ENCODE measurements around the gene CACNA1A. TPM values are rescaled to one million over a fixed set of nuclear protein-coding genes. Genes with fewer than 3 reads are reported as not detected.

CACNA1A gene
- total RNA-seq, 4 donors from 2014 or later, result 1.1 TPM; not detected in 3

DNA sequence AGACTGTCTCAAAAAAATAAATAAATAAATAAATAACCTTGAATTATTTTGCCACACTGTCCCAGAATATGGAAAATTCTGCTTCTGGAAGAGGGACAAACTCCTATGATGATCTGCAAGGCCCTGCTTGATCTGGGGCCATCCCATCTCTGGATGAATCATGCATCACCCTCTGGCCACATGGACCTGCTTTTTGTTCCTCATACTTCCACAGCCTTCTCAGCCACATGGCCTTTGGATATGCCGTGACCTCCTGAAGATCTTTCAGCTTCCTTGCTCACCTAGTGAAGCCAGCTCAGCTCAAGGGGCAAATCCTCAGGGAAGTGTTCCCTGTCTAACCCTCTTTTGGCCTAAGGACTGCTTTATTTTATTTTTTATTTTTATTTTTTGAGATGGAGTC, 345.7 kb downstream of the CACNA1A start:
- peaks cover 48 to 79% (median 49%) of the 10 kb centered on the region in 3 donors for H3K4me1 ChIP-seq
- TF ChIP-seq, protein P1, sequence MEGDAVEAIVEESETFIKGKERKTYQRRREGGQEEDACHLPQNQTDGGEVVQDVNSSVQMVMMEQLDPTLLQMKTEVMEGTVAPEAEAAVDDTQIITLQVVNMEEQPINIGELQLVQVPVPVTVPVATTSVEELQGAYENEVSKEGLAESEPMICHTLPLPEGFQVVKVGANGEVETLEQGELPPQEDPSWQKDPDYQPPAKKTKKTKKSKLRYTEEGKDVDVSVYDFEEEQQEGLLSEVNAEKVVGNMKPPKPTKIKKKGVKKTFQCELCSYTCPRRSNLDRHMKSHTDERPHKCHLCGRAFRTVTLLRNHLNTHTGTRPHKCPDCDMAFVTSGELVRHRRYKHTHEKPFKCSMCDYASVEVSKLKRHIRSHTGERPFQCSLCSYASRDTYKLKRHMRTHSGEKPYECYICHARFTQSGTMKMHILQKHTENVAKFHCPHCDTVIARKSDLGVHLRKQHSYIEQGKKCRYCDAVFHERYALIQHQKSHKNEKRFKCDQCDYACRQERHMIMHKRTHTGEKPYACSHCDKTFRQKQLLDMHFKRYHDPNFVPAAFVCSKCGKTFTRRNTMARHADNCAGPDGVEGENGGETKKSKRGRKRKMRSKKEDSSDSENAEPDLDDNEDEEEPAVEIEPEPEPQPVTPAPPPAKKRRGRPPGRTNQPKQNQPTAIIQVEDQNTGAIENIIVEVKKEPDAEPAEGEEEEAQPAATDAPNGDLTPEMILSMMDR (IDR thresholded peaks at IDR 0.05), result no peak
- no peak for TF ChIP-seq POLR2A (IDR thresholded peaks at IDR 0.05)
- H3K4me3 ChIP-seq, result no peak overlapping the region
- H3K9me3 ChIP-seq, result no peaks in the 10 kb centered on the region
- H3K27ac ChIP-seq, result peak overlapping the region in 3 of 4 donors; percentile 3 to 52 (median 46)
- 25 to 40% methylated on average over 1 of the region's 1 CpG for whole genome bisulfite sequencing, 2 donors
- no peaks in the 10 kb centered on the region for H3K27me3 ChIP-seq
- no peak for DNase-seq
- no peaks in the 10 kb centered on the region for H3K36me3 ChIP-seq
- intact Hi-C loops (cut with DNase I), result loop anchor here (10.0 kb wide), 1 partner anchor 844 kb away; the partner anchor contains the start of gene RFX1

DNA sequence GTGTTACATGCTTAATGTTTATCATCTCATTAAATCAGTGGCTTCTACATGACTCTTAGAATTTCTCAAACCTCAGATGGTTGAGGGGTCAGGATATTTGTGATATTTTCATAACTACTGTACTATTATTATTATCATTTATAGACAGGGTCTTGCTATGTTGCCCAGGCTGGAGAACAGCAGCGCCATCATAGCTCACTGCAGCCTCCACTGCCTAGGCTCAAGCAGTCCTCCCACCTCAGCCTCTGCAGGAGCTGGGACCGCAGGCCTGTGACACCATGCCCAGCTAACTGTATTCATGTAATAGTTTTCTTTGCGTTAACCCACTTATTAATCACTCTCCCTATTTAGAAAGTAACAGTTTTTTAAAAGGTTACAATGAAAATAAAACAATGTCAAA, 346.6 kb downstream of the CACNA1A start:
- intact Hi-C loops (cut with DNase I), result loop anchor here (10.0 kb wide), 1 partner anchor 845 kb away; the partner anchor contains the start of gene RFX1
- Histone ChIP-seq H3K27ac (no peak overlapping the region), H3K9me3 (no peaks in the 10 kb centered on the region), H3K27me3 (no peaks in the 10 kb centered on the region), H3K4me1 (peaks cover 46 to 79% (median 49%) of the 10 kb centered on the region in 3 donors), H3K4me3 (no peak overlapping the region), H3K36me3 (no peaks in the 10 kb centered on the region)
- no peak for DNase-seq
- TF ChIP-seq, protein P1 (IDR thresholded peaks at IDR 0.05), result no peak
- TF ChIP-seq POLR2A (IDR thresholded peaks at IDR 0.05), result no peak
- WGBS, 2 donors, result 83 to 88% methylated on average over 3 of the region's 3 CpGs

Measured in esophagus squamous epithelium (tissue), 5 donors.